Muscle of arm (tissue), 12 donors: ENCODE results near the gene KANK3. TPM values are rescaled to one million over a fixed set of nuclear protein-coding genes. Genes with fewer than 3 reads are reported as not detected.
A peak's percentile ranks its signal among the peaks of the same experiment; 100 is the strongest.
"Not testable (repeated sequence)": the region's sequence is repeated elsewhere in the genome, so short reads cannot be mapped to it uniquely, and the experiment has no call there.

Experiments
- DNase-seq: peaks from one replicate; pipeline ENCODE4 v3.0.0-alpha.2; 2013
- polyA plus RNA-seq, 12 donors: library from polyadenylated mRNA; unstranded; fragments of 120-200 nt; gene quantifications; one replicate each; pipeline ENCODE4 v1.2.1, GENCODE V29; 2013; ENCODE audit not compliant: insufficient read length in 12 of 12

KANK3 gene
- polyA plus RNA-seq, 12 donors = 6.2 to 18.5 (median 7.7) TPM; not detected in 1

- no peak for DNase-seq
These were observed 762 bp downstream of the KANK3 start for GRCh38 chr19:8342316-8342683.

- not testable (repeated sequence) for DNase-seq
These were observed 1.6 kb downstream of the KANK3 start for GRCh38 chr19:8341504-8341903.

- DNase-seq = no peak
These were observed 2.5 kb downstream of the KANK3 start for GRCh38 chr19:8340341-8341096.

- no peak for DNase-seq
These were observed 4.2 kb downstream of the KANK3 start for GRCh38 chr19:8338835-8339234.

- DNase-seq = no peak
These were observed 5.3 kb downstream of the KANK3 start for GRCh38 chr19:8337728-8338127.

GRCh38 chr19:8336660-8337059 is 6.4 kb downstream of the KANK3 start:
- DNase-seq = no peak

- DNase-seq = no peak
These were observed 6.9 kb downstream of the KANK3 start for GRCh38 chr19:8336072-8336569.

GRCh38 chr19:8335343-8336071 is 7.6 kb downstream of the KANK3 start:
- no peak for DNase-seq

GRCh38 chr19:8334458-8335342 is 8.4 kb downstream of the KANK3 start:
- peak; percentile 56 for DNase-seq

GRCh38 chr19:8333767-8334457 is 9.2 kb downstream of the KANK3 start:
- DNase-seq = no peak

GRCh38 chr19:8332976-8333766 is 9.9 kb downstream of the KANK3 start:
- no peak for DNase-seq

GRCh38 chr19:8331263-8331845 is 11.7 kb downstream of the KANK3 start:
- DNase-seq = no peak

GRCh38 chr19:8329996-8330395 is 13.1 kb downstream of the KANK3 start:
- DNase-seq = no peak

GRCh38 chr19:8325454-8325853 is 17.6 kb downstream of the KANK3 start:
- DNase-seq = no peak

- DNase-seq = no peak
These were observed 18.6 kb downstream of the KANK3 start for GRCh38 chr19:8324186-8325050.

GRCh38 chr19:8323781-8324185 is 19.3 kb downstream of the KANK3 start:
- no peak for DNase-seq

- no peak for DNase-seq
These were observed 20.4 kb downstream of the KANK3 start for GRCh38 chr19:8322638-8322997.

- DNase-seq = no peak
These were observed 20.9 kb downstream of the KANK3 start for GRCh38 chr19:8321986-8322637.
